ENCODE measurements around the gene RBM48. TPM values are rescaled to one million over a fixed set of nuclear protein-coding genes. Genes with fewer than 3 reads are reported as not detected.
"Not testable (repeated sequence)": the region's sequence is repeated elsewhere in the genome, so short reads cannot be mapped to it uniquely, and the experiment has no call there.

RBM48 gene
- total RNA-seq, 2 donors from 2014 or later = 27.7 to 29.3 TPM

DNA sequence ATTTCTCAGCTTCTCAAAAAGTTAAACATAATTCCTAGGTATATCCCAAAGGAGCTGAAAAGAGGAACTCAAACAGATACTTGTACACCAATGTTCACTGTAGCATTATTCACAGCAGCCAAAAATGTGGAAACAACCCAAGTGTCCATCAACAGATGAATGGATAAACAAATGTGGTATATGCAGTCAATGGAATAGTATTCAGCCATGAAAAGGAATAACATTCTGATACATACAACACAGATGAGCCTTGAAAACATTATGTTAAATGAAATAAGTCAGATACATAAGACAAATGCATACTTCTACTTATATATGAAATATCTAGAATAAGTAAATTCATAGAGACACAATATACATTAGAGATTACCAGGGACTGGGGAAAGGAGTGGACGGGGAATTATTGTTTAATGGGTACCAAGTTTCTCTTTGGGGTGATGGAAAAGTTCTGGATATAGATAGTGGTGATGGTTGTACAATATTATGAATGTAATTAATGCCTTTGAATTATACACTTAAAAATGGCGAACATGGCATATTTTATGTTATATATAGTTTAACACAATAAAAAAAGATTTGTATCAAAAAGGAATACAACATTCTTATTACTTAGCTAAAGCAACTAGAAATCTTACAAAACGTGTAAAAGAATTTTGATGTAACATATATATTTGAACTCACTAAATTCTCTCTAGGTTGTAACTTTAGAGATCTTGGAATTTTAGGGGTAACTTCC lies 15.3 kb upstream of the RBM48 start:
- no peak for ATAC-seq
- H3K36me3 Mint-ChIP-seq (ENCODE audit: low read depth) = peaks cover 3% of the 10 kb centered on the region
- no peaks in the 10 kb centered on the region for H3K27me3 Mint-ChIP-seq

DNA sequence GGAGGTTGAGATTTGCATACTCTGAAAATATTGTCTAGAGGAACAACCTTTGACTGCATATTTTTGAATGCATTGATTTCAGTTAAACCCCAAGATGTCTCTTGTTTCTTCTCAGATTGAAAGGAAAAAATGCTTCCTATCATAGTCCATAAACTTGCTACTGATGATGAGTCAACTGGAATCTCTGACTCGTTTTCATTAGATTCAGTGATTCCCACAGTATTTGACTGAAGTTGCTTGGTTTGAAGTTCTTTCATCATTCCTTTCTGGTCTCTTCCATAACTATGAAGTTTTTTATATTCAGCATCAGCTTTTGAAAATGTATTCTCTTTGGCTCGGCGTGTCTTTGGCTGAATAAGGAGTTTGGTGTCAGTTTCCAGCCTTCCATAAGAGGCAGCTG lies 11.0 kb upstream of the RBM48 start:
- Mint-ChIP-seq H3K36me3 (ENCODE audit: low read depth) (peaks cover 3% of the 10 kb centered on the region), H3K4me3 (no peak overlapping the region), H3K27ac (no peak overlapping the region), H3K4me1 (peaks cover 3% of the 10 kb centered on the region), H3K27me3 (no peaks in the 10 kb centered on the region)
- DNase-seq = no peak
- no peaks in the 10 kb centered on the region for H3K9me3 ChIP-seq (ENCODE audit: control insufficient read depth, low read length, poor library complexity, severe bottlenecking)
- ATAC-seq = no peak

More for the DNA sequence above, 15.3 kb upstream of the RBM48 start:
- H3K9me3 ChIP-seq (ENCODE audit: control insufficient read depth, low read length, poor library complexity, severe bottlenecking) = no peaks in the 10 kb centered on the region
- H3K27ac Mint-ChIP-seq = no peak overlapping the region
- no peak for DNase-seq
- H3K4me3 Mint-ChIP-seq = no peak overlapping the region
- H3K4me1 Mint-ChIP-seq = no peaks in the 10 kb centered on the region

- peaks cover 3% of the 10 kb centered on the region for H3K4me1 Mint-ChIP-seq
- H3K9me3 ChIP-seq (ENCODE audit: control insufficient read depth, low read length, poor library complexity, severe bottlenecking) = no peaks in the 10 kb centered on the region
- no peak overlapping the region for H3K4me3 Mint-ChIP-seq
- DNase-seq (no peak), ATAC-seq (no peak)
- H3K27me3 Mint-ChIP-seq = no peaks in the 10 kb centered on the region
- peaks cover 3% of the 10 kb centered on the region for H3K36me3 Mint-ChIP-seq (ENCODE audit: low read depth)
- H3K27ac Mint-ChIP-seq = no peak overlapping the region
These were observed 8.6 kb upstream of the RBM48 start for GRCh38 chr7:92520024-92520423.

- H3K9me3 ChIP-seq (ENCODE audit: control insufficient read depth, low read length, poor library complexity, severe bottlenecking) = no peaks in the 10 kb centered on the region
- no peaks in the 10 kb centered on the region for H3K27me3 Mint-ChIP-seq
- H3K4me3 Mint-ChIP-seq = no peak overlapping the region
- H3K36me3 Mint-ChIP-seq (ENCODE audit: low read depth) = no peaks in the 10 kb centered on the region
- H3K4me1 Mint-ChIP-seq = peaks cover 20% of the 10 kb centered on the region
- no peak for DNase-seq
- H3K27ac Mint-ChIP-seq = no peak overlapping the region
- ATAC-seq = no peak
These were observed 5.5 kb upstream of the RBM48 start for GRCh38 chr7:92523110-92523509.

- H3K36me3 Mint-ChIP-seq (ENCODE audit: low read depth) = peaks cover 3% of the 10 kb centered on the region
- peaks cover 21% of the 10 kb centered on the region for H3K4me1 Mint-ChIP-seq
- H3K4me3 Mint-ChIP-seq = peak overlapping the region; percentile 92
- H3K27ac Mint-ChIP-seq = peak overlapping the region; percentile 94
- ATAC-seq (peak; percentile 14), DNase-seq (peak; percentile 22 to 37 (median 36))
- H3K9me3 ChIP-seq (ENCODE audit: control insufficient read depth, low read length, poor library complexity, severe bottlenecking) = no peaks in the 10 kb centered on the region
- H3K27me3 Mint-ChIP-seq = no peaks in the 10 kb centered on the region
These were observed 1.1 kb upstream of the RBM48 start for GRCh38 chr7:92527300-92528187.

GRCh38 chr7:92528958-92529264 lies 316 bp downstream of the RBM48 start:
- Mint-ChIP-seq H3K36me3 (ENCODE audit: low read depth) (peaks cover 8% of the 10 kb centered on the region), H3K27me3 (no peaks in the 10 kb centered on the region), H3K4me1 (peaks cover 28% of the 10 kb centered on the region), H3K27ac (peak overlapping the region; percentile 94), H3K4me3 (peak overlapping the region; percentile 92)
- DNase-seq = no peak
- no peak for ATAC-seq
- no peaks in the 10 kb centered on the region for H3K9me3 ChIP-seq (ENCODE audit: control insufficient read depth, low read length, poor library complexity, severe bottlenecking)

- ATAC-seq (no peak), DNase-seq (no peak)
- H3K9me3 ChIP-seq (ENCODE audit: control insufficient read depth, low read length, poor library complexity, severe bottlenecking) = no peaks in the 10 kb centered on the region
- H3K4me3 Mint-ChIP-seq = no peak overlapping the region
- peaks cover 14% of the 10 kb centered on the region for H3K36me3 Mint-ChIP-seq (ENCODE audit: low read depth)
- peak overlapping the region; percentile 69 for H3K27ac Mint-ChIP-seq
- H3K4me1 Mint-ChIP-seq = peaks cover 14% of the 10 kb centered on the region
- no peaks in the 10 kb centered on the region for H3K27me3 Mint-ChIP-seq
These were observed 6.0 kb downstream of the RBM48 start for GRCh38 chr7:92534572-92534971.

DNA sequence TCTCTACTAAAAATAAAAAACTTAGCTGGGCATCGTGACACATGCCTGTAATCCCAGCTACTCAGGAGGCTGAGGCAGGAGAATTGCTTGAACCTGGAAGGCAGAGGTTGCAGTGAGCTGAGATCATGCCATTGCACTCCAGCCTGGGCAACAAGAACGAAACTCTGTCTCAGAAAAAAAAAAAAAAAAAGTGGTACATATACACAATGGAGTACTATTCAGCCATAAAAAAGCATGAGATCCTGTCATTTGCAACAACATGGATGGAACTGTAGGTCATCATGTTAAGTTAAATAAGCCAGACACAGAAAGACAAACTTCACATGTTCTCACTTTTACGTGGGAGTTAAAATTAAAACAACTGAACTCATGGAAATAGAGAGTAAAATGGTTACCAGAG lies 14.9 kb downstream of the RBM48 start:
- not testable (repeated sequence) for H3K27ac Mint-ChIP-seq; H3K27me3 Mint-ChIP-seq; H3K4me1 Mint-ChIP-seq; H3K36me3 Mint-ChIP-seq (ENCODE audit: low read depth); ATAC-seq; H3K4me3 Mint-ChIP-seq; H3K9me3 ChIP-seq (ENCODE audit: control insufficient read depth, low read length, poor library complexity, severe bottlenecking); DNase-seq

- not testable (repeated sequence) for H3K27me3 Mint-ChIP-seq; ATAC-seq; H3K9me3 ChIP-seq (ENCODE audit: control insufficient read depth, low read length, poor library complexity, severe bottlenecking); DNase-seq; H3K4me1 Mint-ChIP-seq; H3K4me3 Mint-ChIP-seq; H3K36me3 Mint-ChIP-seq (ENCODE audit: low read depth); H3K27ac Mint-ChIP-seq
These were observed 16.5 kb downstream of the RBM48 start for GRCh38 chr7:92545116-92545515.

DNA sequence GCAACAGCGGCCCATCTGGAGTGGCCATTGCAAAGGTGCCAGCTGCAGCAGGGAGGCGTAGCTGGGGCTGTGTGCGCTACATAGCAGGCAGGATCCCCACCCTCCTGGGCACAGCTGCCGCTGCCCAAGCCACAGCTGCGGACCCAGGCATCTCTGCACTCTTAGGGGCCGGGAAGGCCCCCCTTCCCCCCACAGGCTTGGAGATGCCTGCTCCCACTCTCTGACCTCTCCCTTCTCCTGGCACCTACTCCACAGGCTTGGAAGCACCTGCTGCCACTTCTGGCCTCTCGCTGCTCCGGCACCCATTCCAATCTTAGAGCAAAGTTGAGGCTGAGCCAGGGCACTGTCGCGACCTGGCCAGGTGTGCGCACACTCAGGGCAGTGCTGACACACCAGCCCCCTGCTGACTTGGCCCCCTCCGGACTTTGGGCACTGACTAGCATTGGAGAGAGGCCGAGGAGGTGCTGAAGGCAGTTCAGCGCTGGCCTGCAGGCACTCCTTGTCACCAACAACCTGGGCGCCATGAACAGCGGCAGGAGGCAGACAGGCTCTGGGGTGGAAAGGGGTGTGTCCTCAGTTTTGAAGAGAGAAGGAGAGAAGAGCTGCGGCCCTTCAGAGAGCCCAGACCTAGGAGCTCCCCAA lies 18.4 kb downstream of the RBM48 start:
- H3K4me1 Mint-ChIP-seq = no peaks in the 10 kb centered on the region
- no peaks in the 10 kb centered on the region for H3K36me3 Mint-ChIP-seq (ENCODE audit: low read depth)
- DNase-seq (no peak), ATAC-seq (no peak)
- no peak overlapping the region for H3K4me3 Mint-ChIP-seq
- H3K27me3 Mint-ChIP-seq = no peaks in the 10 kb centered on the region
- H3K27ac Mint-ChIP-seq = no peak overlapping the region
- no peaks in the 10 kb centered on the region for H3K9me3 ChIP-seq (ENCODE audit: control insufficient read depth, low read length, poor library complexity, severe bottlenecking)

DNA sequence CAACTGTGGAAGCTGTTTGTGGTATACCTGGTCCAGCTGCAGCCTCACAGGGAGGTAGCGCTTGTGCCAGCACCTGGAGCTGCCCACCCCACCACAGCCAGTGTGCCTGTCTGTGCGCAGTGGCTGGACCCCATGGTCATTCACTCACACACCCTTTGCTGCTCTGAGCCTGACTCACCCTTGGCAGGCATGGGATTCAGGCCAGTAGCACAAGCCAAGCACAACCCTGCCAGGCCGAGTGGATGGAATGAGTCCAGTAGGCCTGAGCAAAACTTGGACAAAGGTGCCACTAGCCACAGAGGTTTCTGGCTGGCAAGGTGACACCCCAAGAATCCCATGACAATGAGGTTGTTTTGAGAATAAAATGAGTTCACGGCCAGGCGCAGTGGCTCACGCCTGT lies 19.0 kb downstream of the RBM48 start:
- no peaks in the 10 kb centered on the region for H3K9me3 ChIP-seq (ENCODE audit: control insufficient read depth, low read length, poor library complexity, severe bottlenecking)
- H3K4me3 Mint-ChIP-seq = no peak overlapping the region
- H3K4me1 Mint-ChIP-seq = no peaks in the 10 kb centered on the region
- DNase-seq (no peak), ATAC-seq (no peak)
- no peaks in the 10 kb centered on the region for H3K36me3 Mint-ChIP-seq (ENCODE audit: low read depth)
- no peak overlapping the region for H3K27ac Mint-ChIP-seq
- H3K27me3 Mint-ChIP-seq = no peaks in the 10 kb centered on the region

GRCh38 chr7:92550194-92550593 lies 21.6 kb downstream of the RBM48 start:
- Mint-ChIP-seq H3K4me1 (peaks cover 2% of the 10 kb centered on the region), H3K36me3 (ENCODE audit: low read depth) (no peaks in the 10 kb centered on the region), H3K27ac (no peak overlapping the region), H3K4me3 (no peak overlapping the region), H3K27me3 (no peaks in the 10 kb centered on the region)
- DNase-seq = no peak
- H3K9me3 ChIP-seq (ENCODE audit: control insufficient read depth, low read length, poor library complexity, severe bottlenecking) = no peaks in the 10 kb centered on the region
- no peak for ATAC-seq

GRCh38 chr7:92557249-92557648 lies 28.7 kb downstream of the RBM48 start:
- peak overlapping the region; percentile 79 for H3K27ac Mint-ChIP-seq
- peak; percentile 20 for ATAC-seq
- no peaks in the 10 kb centered on the region for H3K27me3 Mint-ChIP-seq
- no peak for DNase-seq
- no peak overlapping the region for H3K4me3 Mint-ChIP-seq
- peaks cover 2% of the 10 kb centered on the region for H3K4me1 Mint-ChIP-seq
- H3K9me3 ChIP-seq (ENCODE audit: control insufficient read depth, low read length, poor library complexity, severe bottlenecking) = no peaks in the 10 kb centered on the region
- H3K36me3 Mint-ChIP-seq (ENCODE audit: low read depth) = no peaks in the 10 kb centered on the region

Data from T-helper 17 cell (primary cell).